Cardiac septum (tissue), 1 donor: ENCODE data around the gene ZNF516. TPM values are rescaled to one million over a fixed set of nuclear protein-coding genes. Genes with fewer than 3 reads are reported as not detected.
A peak's percentile ranks its signal among the peaks of the same experiment; 100 is the strongest.

Source experiments
- DNase-seq: peaks from one replicate; pipeline ENCODE4 v3.0.0-alpha.2; 2020; ENCODE audit warnings: low spot score
- intact Hi-C: fragments of 100-400 bp; cut with DNase I; formaldehyde crosslinking; loops from one replicate; pipeline ENCODE4 v1.14.0; 2022
- total RNA-seq: library from RNA; stranded (reverse); fragmentation: NEBNext Ultra II Directional; extraction: Animal tissue kit (Norgen Biotek cat#: 25700); gene quantifications from one replicate; pipeline ENCODE4 v1.2.1, GENCODE V29; 2021
- donor health status: DM: no; HTN: no; CAD: no.

Gene ZNF516
- total RNA-seq, 1 donor from 2014 or later, result 14.7 TPM

- DNase-seq, result peak; percentile 77
- intact Hi-C loops, result loop anchor here (10.0 kb wide), 1 partner anchor 454 kb away; no protein-coding TSS in a partner anchor
These were observed 114.1 kb downstream of the ZNF516 start for GRCh38 chr18:76380791-76381405.

DNA sequence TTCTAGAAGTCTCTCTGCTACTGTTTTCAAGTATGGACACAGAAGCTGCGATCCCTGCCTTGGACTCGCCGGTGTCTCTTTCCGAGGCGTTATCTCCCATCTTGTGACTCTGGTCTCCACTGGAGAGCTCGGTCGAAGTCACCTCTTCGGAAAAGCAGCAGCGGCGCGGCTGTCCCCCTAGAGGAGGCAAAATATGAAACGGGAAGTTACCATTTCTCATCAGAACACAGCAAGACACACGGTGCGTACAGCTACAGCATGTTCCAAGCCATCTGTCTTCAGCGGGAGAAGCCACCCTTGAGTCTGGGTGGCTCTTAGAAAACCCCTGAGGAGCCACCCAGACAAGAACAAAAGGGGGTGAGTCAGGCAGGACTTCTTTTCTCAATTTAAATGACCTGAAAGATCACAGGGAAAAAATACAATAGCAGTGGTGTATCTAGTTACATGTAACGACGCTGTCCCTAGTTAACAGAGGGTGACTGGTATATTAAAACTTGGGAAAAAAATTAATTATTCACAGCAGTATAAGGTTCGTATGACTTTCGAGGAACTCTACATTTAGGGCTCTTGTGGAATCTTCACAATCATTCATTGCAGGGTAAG lies 114.8 kb downstream of the ZNF516 start:
- intact Hi-C loops, result loop anchor here (10.0 kb wide), 1 partner anchor 455 kb away; no protein-coding TSS in a partner anchor
- peak; percentile 59 for DNase-seq

- intact Hi-C loops, result loop anchor here (10.0 kb wide), 1 partner anchor 455 kb away; no protein-coding TSS in a partner anchor
- peak; percentile 72 for DNase-seq
These were observed 115.6 kb downstream of the ZNF516 start for GRCh38 chr18:76379226-76380126.

DNA sequence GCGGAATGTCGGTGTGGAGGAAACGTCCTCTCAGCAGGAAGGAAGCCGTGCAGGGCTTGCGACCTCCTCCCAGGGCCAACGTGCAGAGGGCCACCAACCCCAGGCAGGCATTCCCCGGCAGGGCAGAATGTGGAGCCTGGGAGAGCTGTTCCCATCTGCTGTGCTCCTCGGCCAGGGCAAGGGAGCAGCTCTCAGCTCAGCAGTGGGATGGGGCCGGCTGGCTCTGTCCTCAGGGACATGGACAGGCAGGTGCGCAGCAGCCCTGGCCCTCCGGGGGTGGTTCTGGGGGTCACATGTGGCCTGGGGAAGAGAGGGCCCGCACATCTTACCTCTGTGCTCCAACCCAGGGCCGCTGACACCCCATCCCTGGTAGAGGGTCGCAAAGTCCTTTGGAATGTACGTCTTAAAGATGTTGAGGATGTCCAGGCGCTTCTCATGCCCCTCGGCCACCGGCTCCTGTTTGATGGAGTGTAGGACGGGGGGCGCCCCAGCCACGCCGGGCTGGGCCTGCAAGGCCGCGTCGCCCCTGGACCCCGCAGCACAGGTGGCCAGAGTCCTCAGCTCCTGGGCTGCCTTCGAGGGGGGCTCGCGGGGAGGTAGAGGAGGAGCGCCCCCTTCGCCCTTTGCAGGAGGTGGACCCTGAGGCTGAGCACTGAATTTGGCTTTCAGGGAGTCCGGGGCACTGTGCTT lies 116.4 kb downstream of the ZNF516 start:
- intact Hi-C loops, result no loop called here
- peak; percentile 72 for DNase-seq

DNA sequence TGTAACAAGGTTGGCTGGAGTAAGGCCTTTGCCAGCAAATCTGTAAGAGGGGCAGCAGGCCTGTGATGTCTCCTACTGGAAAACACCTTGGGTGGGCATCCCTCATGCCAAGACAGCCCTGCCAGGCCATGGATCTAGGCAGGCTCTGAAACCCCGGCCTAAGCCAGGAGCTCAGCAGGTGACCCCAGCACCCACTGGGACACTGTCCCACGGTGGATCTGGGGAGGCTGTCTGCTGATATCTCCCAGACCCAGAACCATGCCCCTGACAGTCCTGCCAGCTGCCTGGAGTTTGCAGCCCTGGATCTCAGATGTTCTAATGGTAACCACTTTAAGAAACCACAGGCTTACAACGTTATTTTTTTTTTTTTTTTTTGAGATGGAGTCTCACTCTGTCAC lies 117.7 kb downstream of the ZNF516 start:
- DNase-seq, result no peak
- intact Hi-C loops, result no loop called here

DNA sequence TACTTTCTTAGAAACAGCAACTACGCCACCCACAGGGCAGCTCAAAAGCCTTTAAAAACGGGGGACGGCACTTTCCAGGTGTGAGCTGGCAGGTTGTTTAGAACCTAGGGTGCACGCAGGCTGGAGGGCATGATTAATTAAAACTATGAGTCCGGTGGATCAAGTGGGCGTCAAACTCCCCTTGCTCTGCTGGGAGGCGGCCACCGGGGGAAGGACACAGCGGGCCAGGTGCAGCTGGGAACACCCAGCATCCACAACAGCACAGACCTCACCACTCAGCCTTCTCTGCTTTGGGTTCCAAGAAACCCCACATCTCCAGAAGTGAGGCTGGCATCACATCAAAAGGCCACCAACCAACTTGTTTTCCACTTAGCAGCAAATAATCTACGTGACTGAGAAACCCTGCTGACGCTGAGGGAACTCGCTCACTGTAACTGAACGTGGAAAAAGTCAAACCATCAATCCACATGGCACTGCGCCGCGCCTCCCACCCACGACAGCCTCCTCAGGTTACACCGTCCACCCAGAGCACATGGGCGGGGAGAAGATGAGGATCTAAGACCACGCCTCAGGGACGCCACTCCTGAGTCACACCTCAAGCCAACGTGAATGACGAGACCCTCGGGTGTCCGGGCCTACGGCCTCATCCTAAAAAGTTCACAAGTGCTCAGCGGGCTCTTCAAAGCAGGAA lies 118.2 kb downstream of the ZNF516 start:
- intact Hi-C loops, result no loop called here
- DNase-seq, result peak; percentile 56

- no peak for DNase-seq
- intact Hi-C loops, result no loop called here
These were observed 118.8 kb downstream of the ZNF516 start for GRCh38 chr18:76376225-76376624.

- intact Hi-C loops, result no loop called here
- DNase-seq, result no peak
These were observed 120.4 kb downstream of the ZNF516 start for GRCh38 chr18:76374330-76375281.

DNA sequence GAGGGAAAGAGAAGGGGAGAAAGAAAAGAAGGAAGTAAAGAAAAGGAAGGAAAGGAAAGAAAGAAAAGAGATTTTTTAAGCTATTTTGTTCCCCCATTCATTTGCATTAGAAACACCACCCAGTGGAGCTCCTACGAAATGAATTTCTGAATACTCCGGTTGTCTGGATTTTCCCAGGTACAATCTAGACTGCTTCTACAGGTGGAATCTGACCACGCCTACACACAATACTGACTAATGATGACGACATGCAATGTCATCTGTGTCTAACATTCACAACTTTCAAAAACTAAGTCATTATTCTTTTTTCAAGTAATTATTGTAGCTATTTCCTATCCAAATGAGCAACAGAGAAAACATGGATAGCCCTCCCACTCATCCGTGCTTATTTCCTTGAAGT lies 121.7 kb downstream of the ZNF516 start:
- DNase-seq, result no peak

DNA sequence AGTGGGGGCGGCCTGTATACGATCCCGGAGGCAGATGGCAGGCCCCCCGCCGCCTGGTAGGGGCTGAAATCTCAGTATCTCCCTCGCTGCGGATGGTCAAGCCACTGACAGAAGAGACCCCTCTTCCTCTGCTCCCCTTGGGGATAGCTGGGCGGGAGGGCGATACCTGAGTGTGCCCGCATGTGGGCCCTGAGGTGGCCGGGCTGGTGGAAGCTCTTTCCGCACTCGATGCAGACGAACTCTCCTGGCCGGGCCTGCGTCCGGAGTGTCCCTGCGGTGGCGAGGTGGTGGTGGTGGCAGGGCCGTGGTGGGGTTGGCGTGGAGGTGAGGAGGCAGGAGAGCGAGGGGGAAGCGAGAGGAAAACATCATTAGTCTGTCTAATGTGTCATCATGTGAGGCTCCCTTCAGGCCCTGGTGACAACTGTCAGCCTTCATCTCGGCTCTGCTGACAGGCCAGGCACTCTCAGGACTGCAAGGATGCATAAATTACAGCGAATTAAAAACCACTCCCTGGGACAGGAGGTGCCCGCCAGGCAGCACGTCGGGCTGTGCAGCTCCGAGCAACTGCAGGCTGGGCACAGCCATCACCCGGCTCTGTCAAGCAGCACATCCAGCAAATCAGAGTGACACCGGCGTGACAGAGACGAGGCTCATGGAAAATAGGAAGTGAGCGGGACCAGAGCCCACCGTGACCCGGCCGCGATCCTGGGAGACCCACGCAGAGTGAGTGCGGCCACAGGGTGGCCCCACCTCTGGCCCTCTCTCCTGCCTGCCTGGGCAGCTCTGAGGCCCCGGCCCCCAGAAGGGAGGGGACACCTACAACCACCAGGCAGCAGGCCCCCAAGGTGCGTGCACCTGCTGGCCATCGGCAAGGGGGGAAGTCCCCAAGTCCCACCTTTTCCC lies 123.5 kb downstream of the ZNF516 start:
- intact Hi-C loops, result no loop called here
- peak; percentile 70 for DNase-seq

More for the DNA sequence above, 121.7 kb downstream of the ZNF516 start:
- intact Hi-C loops, result no loop called here

GRCh38 chr18:76370686-76371085 lies 124.4 kb downstream of the ZNF516 start:
- DNase-seq, result peak; percentile 49
- intact Hi-C loops, result no loop called here

- peak; percentile 41 for DNase-seq
- intact Hi-C loops, result no loop called here
These were observed 124.8 kb downstream of the ZNF516 start for GRCh38 chr18:76370201-76370600.

DNA sequence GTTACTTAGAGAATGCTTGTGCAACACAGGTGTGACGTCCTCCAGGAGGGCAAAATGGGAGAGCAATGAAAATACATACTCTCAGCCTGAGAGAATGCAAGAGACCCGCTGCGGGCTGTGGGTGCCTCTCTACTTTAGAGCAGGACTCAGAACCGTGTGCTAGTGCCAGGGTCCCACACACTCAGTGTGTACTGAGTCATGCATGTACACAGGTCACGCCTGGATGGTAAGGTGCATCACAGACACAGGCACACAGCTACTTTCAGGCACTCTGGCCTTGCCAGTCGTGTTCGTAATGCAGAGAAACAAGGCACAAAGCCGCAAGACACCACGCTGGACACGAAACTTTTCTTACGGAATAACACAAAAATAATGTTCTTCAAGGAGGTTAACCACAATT lies 125.3 kb downstream of the ZNF516 start:
- intact Hi-C loops, result no loop called here
- DNase-seq, result peak; percentile 57

GRCh38 chr18:76368976-76369375 lies 126.1 kb downstream of the ZNF516 start:
- intact Hi-C loops, result no loop called here
- no peak for DNase-seq

- no peak for DNase-seq
- intact Hi-C loops, result no loop called here
These were observed 126.8 kb downstream of the ZNF516 start for GRCh38 chr18:76368271-76368670.

- intact Hi-C loops, result no loop called here
- peak; percentile 61 for DNase-seq
These were observed 127.6 kb downstream of the ZNF516 start for GRCh38 chr18:76367168-76368125.
